Neuronal stem cell (in vitro differentiated cells): ENCODE measurements around the gene SLC25A10.
A peak's percentile ranks its signal among the peaks of the same experiment; 100 is the strongest.

Experiments
- DNase-seq: peaks from one replicate; pipeline ENCODE4 v3.0.0-alpha.2; 2013; ENCODE audit warnings: low spot score
- H2AFZ ChIP-seq: one replicate; pipeline ENCODE4 v1.6.1; 2013; ENCODE audit warnings: mild to moderate bottlenecking, low read length, inconsistent platforms
- H2AK5ac ChIP-seq: 2 replicates; pipeline ENCODE4 v1.6.1; 2013; ENCODE audit warnings: low read depth, mild to moderate bottlenecking, inconsistent platforms, low read length, moderate library complexity, mixed read lengths
- H2BK120ac ChIP-seq: 2 replicates; pipeline ENCODE4 v1.6.1; 2013; ENCODE audit warnings: low read depth, mild to moderate bottlenecking, inconsistent platforms, low read length, moderate library complexity, mixed read lengths
- H2BK12ac ChIP-seq: one replicate; pipeline ENCODE4 v1.6.1; 2013; ENCODE audit warnings: low read length, inconsistent platforms
- H2BK15ac ChIP-seq: 2 replicates; pipeline ENCODE4 v1.6.1; 2013; ENCODE audit warnings: mild to moderate bottlenecking, low read length, inconsistent platforms, mixed read lengths
- H2BK5ac ChIP-seq: one replicate; pipeline ENCODE4 v1.6.1; 2013; ENCODE audit warnings: inconsistent platforms, mild to moderate bottlenecking, low read length, moderate library complexity
- H3K14ac ChIP-seq: one replicate; pipeline ENCODE4 v1.6.1; 2013; ENCODE audit warnings: low read length, inconsistent platforms
- H3K18ac ChIP-seq: 2 replicates; pipeline ENCODE4 v1.6.1; 2013; ENCODE audit warnings: low read length, inconsistent platforms
- H3K23ac ChIP-seq: 2 replicates; pipeline ENCODE4 v1.6.1; 2013; ENCODE audit warnings: low read depth, mild to moderate bottlenecking, mixed read lengths, low read length, inconsistent platforms; ENCODE audit not compliant: poor library complexity
- H3K27ac ChIP-seq: replicated peaks from 3 replicates; pipeline ENCODE4 v1.5.1; 2013; ENCODE audit warnings: low read length, inconsistent platforms
- H3K27me3 ChIP-seq, 3 experiments: 2 replicates each; pipeline ENCODE4 v1.6.1; 2013; ENCODE audit warnings: low read length in 3 of 3, mild to moderate bottlenecking in 2 of 3, inconsistent platforms in 1 of 3, low read depth in 1 of 3, mixed read lengths in 1 of 3, moderate library complexity in 1 of 3; ENCODE audit not compliant: control insufficient read depth in 3 of 3, insufficient read depth in 3 of 3
- H3K36me3 ChIP-seq, 2 donors: replicated peaks in 1 of 2; 2 replicates each; pipeline ENCODE4 v1.6.1; 2013; ENCODE audit warnings: low read length in 2 of 2; ENCODE audit not compliant: control insufficient read depth in 2 of 2, insufficient read depth in 2 of 2
- H3K4ac ChIP-seq: 2 replicates; pipeline ENCODE4 v1.6.1; 2013; ENCODE audit warnings: inconsistent platforms, mild to moderate bottlenecking, low read length, moderate library complexity
- H3K4me1 ChIP-seq, 2 donors: 1 replicate in 1 of 2; 2 replicates in 1 of 2; pipeline ENCODE4 v1.6.1; 2013; ENCODE audit warnings: low read length in 2 of 2, low read depth in 1 of 2; ENCODE audit not compliant: control insufficient read depth in 2 of 2, insufficient read depth in 1 of 2
- H3K4me2 ChIP-seq: one replicate; pipeline ENCODE4 v1.6.1; 2013; ENCODE audit warnings: mild to moderate bottlenecking, low read length, inconsistent platforms; ENCODE audit not compliant: insufficient read depth, poor library complexity, severe bottlenecking
- H3K4me3 ChIP-seq, 2 donors: 2 replicates each; pipeline ENCODE4 v1.5.1; 2013; ENCODE audit warnings: low read length in 2 of 2, mild to moderate bottlenecking in 2 of 2, inconsistent platforms in 1 of 2, moderate library complexity in 1 of 2
- H3K79me1 ChIP-seq: one replicate; pipeline ENCODE4 v1.6.1; 2013; ENCODE audit warnings: low read depth, mild to moderate bottlenecking, inconsistent platforms, low read length, moderate library complexity
- H3K9ac ChIP-seq: one replicate; pipeline ENCODE4 v1.6.1; 2013; ENCODE audit warnings: mild to moderate bottlenecking, low read depth, low read length, inconsistent platforms; ENCODE audit not compliant: poor library complexity
- H3K9me3 ChIP-seq, 2 donors: replicated peaks in 1 of 2; 2 replicates each; pipeline versions ENCODE3 to v1.6.1; 2013; ENCODE audit warnings: low read length in 2 of 2, mild to moderate bottlenecking in 2 of 2, inconsistent platforms in 1 of 2, low read depth in 1 of 2, mixed read lengths in 1 of 2, moderate library complexity in 1 of 2; ENCODE audit not compliant: control insufficient read depth in 2 of 2, insufficient read depth in 1 of 2
- H4K8ac ChIP-seq: one replicate; pipeline ENCODE4 v1.6.1; 2013; ENCODE audit warnings: low read depth, mild to moderate bottlenecking, inconsistent platforms, low read length, moderate library complexity
- H4K91ac ChIP-seq: one replicate; pipeline ENCODE4 v1.6.1; 2013; ENCODE audit warnings: low read length, low read depth, mild to moderate bottlenecking, inconsistent platforms; ENCODE audit not compliant: poor library complexity
- WGBS, 2 donors: extraction: QIAGEN DNeasy Blood & Tissue Kit; methylation state at CpG; one replicate each; pipeline ENCODE4 v1.1.7; 2013; ENCODE audit warnings: missing lambda C conversion rate in 2 of 2, mixed read lengths in 1 of 2; ENCODE audit not compliant: insufficient read length in 2 of 2, insufficient replicate concordance in 1 of 2; ENCODE audit errors: extremely low coverage in 2 of 2; 5-methylcytosine and 5-hydroxymethylcytosine counted together

SLC25A10 gene

DNA sequence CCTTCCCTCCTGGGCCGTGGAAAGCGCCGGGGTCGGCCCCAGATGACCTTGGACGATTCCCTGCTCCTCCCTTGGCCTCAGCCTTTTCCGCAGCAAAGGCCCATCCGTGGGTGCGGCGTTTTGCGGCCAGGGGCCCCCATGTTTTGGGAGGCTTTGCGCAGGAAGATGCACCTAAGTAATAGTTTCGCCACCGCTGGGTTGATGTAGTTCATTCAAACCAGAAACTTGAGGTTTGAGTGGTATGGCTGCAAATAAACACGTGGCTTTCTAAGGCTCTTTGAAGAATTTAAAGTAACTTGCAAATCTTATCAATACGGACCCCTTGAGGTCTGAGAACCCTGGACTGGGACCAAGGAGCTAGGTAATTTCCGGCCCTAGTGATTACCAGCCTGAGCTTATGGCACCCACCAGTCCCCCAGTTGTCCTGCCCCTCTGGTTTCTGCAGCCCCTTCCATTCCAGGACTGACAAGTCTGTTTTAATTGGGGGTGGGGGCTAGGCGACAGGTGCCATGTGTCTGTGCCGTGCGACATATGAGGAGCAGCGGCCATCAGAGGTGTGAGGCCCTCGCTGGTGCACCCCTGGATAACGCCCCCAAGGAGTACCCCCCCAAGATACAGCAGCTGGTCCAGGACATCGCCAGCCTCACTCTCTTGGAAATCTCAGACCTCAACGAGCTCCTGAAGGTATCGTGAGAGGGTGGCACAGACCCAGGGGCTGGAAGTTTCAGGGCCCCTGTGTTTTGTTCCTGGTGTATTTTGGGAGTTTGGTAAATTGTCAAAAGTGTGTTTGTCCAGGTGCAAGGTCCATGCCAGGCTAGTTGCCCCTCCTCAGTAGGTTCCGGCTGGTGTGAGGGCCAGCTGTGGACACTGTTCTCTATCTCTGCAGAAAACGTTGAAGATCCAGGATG, 8.1 kb upstream of the SLC25A10 start:
- peak overlapping the region; percentile 98 to 99 for H3K4me3 ChIP-seq
- no peaks in the 10 kb centered on the region for H3K27me3 ChIP-seq
- H3K4me1 ChIP-seq: peaks cover 10 to 23% of the 10 kb centered on the region in 2 donors
- peak overlapping the region; percentile 77 for H2BK5ac ChIP-seq
- no peak overlapping the region for H2BK12ac ChIP-seq
- peaks cover 42 to 78% of the 10 kb centered on the region in 2 donors for H3K36me3 ChIP-seq
- no peak overlapping the region for H4K8ac ChIP-seq
- peak overlapping the region; percentile 96 for H3K9ac ChIP-seq
- no peak overlapping the region for H4K91ac ChIP-seq
- H3K4ac ChIP-seq: peak overlapping the region; percentile 10
- H3K23ac ChIP-seq: peak overlapping the region; percentile 66
- no peak overlapping the region for H3K14ac ChIP-seq
- peak overlapping the region; percentile 85 for H2AK5ac ChIP-seq
- peak overlapping the region; percentile 67 for H3K4me2 ChIP-seq
- H2BK120ac ChIP-seq: no peak overlapping the region
- H3K9me3 ChIP-seq: no peaks in the 10 kb centered on the region
- H3K18ac ChIP-seq: peak overlapping the region; percentile 93
- no peak overlapping the region for H3K27ac ChIP-seq
- no peak overlapping the region for H2BK15ac ChIP-seq
- no peak for DNase-seq
- peaks cover 36% of the 10 kb centered on the region for H3K79me1 ChIP-seq
- WGBS, 2 donors: no CpG with 5 or more reads among the region's 27 CpGs
- H2AFZ ChIP-seq: peak overlapping the region; percentile 83

DNA sequence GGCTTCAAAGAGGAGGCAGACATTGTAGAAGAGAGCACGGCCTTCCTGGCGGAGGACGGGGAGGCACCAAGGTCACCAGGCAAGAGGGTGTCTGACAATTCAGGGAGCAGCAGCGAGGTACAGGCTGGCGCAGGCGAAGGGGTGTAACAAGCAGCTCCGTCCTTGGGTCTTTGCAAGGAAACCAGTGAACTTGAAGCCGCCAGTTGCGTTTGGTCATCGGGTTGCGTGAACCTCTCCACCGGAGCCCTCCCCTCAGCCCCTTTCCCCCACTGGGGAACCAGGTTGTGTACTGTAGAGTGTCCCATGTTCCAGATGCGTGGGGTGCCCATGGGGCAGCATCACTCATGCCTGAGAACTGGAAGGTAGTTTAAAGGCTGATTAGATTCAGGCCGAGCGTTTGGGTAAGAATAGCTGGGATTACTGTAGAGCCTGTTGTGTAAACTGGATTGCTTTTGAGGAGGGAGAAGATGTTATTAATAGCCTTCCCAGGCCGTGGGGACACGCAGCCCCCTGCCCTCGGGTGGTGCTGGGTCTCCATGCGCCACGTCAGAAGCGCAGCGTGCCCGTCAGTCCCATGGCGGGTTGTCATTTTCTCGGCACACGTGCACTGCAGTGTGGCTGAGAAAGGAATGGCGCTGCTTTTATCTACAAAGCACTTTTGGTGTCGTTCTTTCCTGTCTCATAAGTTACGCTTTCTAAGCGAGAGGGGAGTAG, 6.4 kb upstream of the SLC25A10 start:
- Histone ChIP-seq H3K9me3 (no peaks in the 10 kb centered on the region), H3K9ac (no peak overlapping the region), H2BK12ac (no peak overlapping the region), H2BK5ac (no peak overlapping the region), H4K8ac (no peak overlapping the region), H3K4me1 (peaks cover 15 to 23% of the 10 kb centered on the region in 2 donors), H3K23ac (no peak overlapping the region), H3K4ac (no peak overlapping the region), H3K79me1 (peaks cover 35% of the 10 kb centered on the region), H2AK5ac (no peak overlapping the region), H3K36me3 (peaks cover 39 to 64% of the 10 kb centered on the region in 2 donors), H3K4me3 (peak overlapping the region in 1 of 2 donors; percentile 4), H3K14ac (no peak overlapping the region), H3K27me3 (peaks cover 0 to 6% (median 0%) of the 10 kb centered on the region in 3 experiments), H2BK15ac (no peak overlapping the region), H3K18ac (no peak overlapping the region), H4K91ac (no peak overlapping the region), H2BK120ac (no peak overlapping the region), H3K4me2 (no peak overlapping the region), H3K27ac (no peak overlapping the region), H2AFZ (no peak overlapping the region)
- WGBS, 2 donors: no CpG with 5 or more reads among the region's 30 CpGs
- no peak for DNase-seq

DNA sequence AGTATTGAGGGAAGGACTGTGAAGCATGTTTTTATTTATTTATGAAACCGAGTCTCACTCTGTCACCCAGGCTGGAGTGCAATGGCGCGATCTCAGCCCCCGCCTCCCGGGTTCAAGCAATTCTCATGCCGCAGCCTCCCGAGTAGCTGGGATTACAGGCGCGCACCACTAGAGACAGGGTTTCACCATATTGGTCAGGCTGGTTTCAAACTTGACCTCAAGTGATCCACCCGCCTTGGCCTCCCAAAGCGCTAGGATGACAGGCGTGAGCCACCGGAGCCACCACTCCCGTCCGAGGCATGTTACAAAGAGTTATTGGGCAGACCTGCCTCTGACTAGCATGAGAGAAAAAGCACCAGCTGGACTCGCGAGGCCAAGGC, 5.9 kb upstream of the SLC25A10 start:
- Histone ChIP-seq H2AK5ac (no peak overlapping the region), H3K79me1 (peaks cover 31% of the 10 kb centered on the region), H3K4me2 (no peak overlapping the region), H3K4me3 (no peak overlapping the region), H3K27ac (no peak overlapping the region), H2BK5ac (no peak overlapping the region), H3K4me1 (peaks cover 21 to 26% of the 10 kb centered on the region in 2 donors), H3K9me3 (no peaks in the 10 kb centered on the region), H2BK15ac (no peak overlapping the region), H3K18ac (no peak overlapping the region), H4K91ac (no peak overlapping the region), H2AFZ (no peak overlapping the region), H3K4ac (no peak overlapping the region), H3K14ac (no peak overlapping the region), H3K36me3 (peaks cover 34 to 59% of the 10 kb centered on the region in 2 donors), H3K23ac (no peak overlapping the region), H4K8ac (no peak overlapping the region), H3K27me3 (peaks cover 0 to 12% (median 0%) of the 10 kb centered on the region in 3 experiments), H3K9ac (no peak overlapping the region), H2BK12ac (no peak overlapping the region), H2BK120ac (no peak overlapping the region)
- no peak for DNase-seq
- no CpG with 5 or more reads among the region's 17 CpGs for WGBS, 2 donors
